PFSK-1 (cell line): ENCODE measurements around the gene TLR5.

Source experiments
- FOXP2 ChIP-seq: optimal IDR thresholded peaks from 2 replicates; pipeline ENCODE3; 2011; ENCODE audit warnings: borderline replicate concordance, control low read depth, inconsistent platforms; ENCODE audit not compliant: insufficient read depth; ENCODE audit errors: extremely low read length, extremely low read depth
- POLR2AphosphoS5 ChIP-seq: IDR thresholded peaks from 2 replicates; pipeline ENCODE4 v1.6.1; 2012; ENCODE audit warnings: low read depth, mild to moderate bottlenecking, control low read depth, low read length, moderate library complexity
- REST ChIP-seq, 2 experiments: IDR thresholded peaks; 2 replicates each; pipeline versions ENCODE4 v1.6.1 to v1.8.0; 2011 to 2012; ENCODE audit warnings: low read depth in 2 of 2, low read length in 2 of 2, control low read depth in 1 of 2, inconsistent platforms in 1 of 2, mild to moderate bottlenecking in 1 of 2, moderate library complexity in 1 of 2; ENCODE audit not compliant: insufficient read depth in 1 of 2
- SIN3A ChIP-seq: IDR thresholded peaks from 2 replicates; pipeline ENCODE4 v1.6.1; 2012; ENCODE audit warnings: mild to moderate bottlenecking, low read length, moderate library complexity, borderline replicate concordance; ENCODE audit not compliant: insufficient read depth
- TAF1 ChIP-seq: IDR thresholded peaks from 2 replicates; pipeline ENCODE4 v1.6.1; 2012; ENCODE audit warnings: low read length, control low read depth, borderline replicate concordance; ENCODE audit not compliant: insufficient read depth

DNA sequence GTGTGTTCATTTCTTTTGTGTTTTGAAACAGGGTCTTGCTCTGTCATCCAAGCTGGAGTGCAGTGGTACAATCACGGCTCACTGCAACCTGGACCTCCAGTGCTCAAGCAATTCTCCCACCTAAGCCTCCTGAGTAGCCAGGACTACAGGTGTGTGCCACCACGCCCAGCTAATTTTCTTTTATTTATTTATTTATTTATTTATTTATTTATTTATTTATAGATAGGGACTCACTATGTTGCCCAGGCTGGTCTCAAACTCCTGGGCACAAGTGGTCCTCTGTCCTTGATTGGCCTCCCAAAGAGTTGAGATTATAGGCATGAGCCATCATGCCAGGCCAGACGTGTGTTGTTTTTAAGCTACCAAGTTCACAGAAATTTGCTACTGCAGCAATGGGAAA is 43.8 kb upstream of the TLR5 start:
- no peak for TF ChIP-seq REST (IDR thresholded peaks at IDR 0.05; ENCODE audit: insufficient read depth in 1 of 2, low read depth in 2 of 2, low read length in 2 of 2)
- TF ChIP-seq TAF1: no peak
- no peak for TF ChIP-seq POLR2AphosphoS5
- no peak for TF ChIP-seq FOXP2
- no peak for TF ChIP-seq SIN3A
